ENCODE data around the gene SCAF4. TPM values are rescaled to one million over a fixed set of nuclear protein-coding genes. Genes with fewer than 3 reads are reported as not detected.
A peak's percentile ranks its signal among the peaks of the same experiment; 100 is the strongest.

Gene SCAF4
- total and polyA plus RNA-seq, 9 of the 15 experiments (the other 6 are each of a cell fraction or from before 2014, with no cell fraction given): 2.3 to 55.7 (median 17.2) TPM

DNA sequence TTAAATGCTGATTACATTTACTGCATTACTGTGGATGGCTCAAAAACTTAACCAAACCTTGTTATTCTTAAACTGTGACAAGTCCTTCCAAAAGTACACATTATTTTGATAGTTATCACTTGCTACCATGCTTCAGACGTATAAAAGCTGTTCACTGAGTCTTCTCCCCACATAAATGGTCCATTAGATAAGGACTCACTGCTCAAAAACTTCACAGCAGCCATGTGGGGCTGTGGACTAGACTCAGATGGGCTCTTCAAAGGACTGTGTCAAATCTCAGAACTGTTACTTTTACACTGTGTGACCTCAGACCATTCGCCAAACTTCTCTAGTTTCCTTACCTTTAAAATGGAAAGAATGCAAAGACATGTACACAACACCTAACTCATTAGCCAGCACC lies 11.6 kb downstream of the SCAF4 start (continued):
- no peak for TF ChIP-seq ZNF41 (CRISPR knock-in tag; conservative IDR thresholded peaks at IDR 0.05)
- TF ChIP-seq HDAC6 (IDR thresholded peaks at IDR 0.05; ENCODE audit: low read depth, low read length): no peak
- TF ChIP-seq PRMT5 (CRISPR knock-in tag; IDR thresholded peaks at IDR 0.05): no peak
- no peak for TF ChIP-seq ZNF384 (IDR thresholded peaks at IDR 0.05; ENCODE audit: low read depth, low read length)
- no peak for TF ChIP-seq TGIF2 (CRISPR knock-in tag; IDR thresholded peaks at IDR 0.05)
- 0 out of 2 replicates have a peak, but pooled peaks have one; percentile 53 for TF ChIP-seq MTA3 (IDR thresholded peaks at IDR 0.05; ENCODE audit: borderline replicate concordance)
- no peak for TF ChIP-seq SIN3A (IDR thresholded peaks at IDR 0.05; ENCODE audit: borderline replicate concordance in 2 of 2, control insufficient read depth in 1 of 2, low read depth in 2 of 2, low read length in 2 of 2)
- TF ChIP-seq, protein P1, sequence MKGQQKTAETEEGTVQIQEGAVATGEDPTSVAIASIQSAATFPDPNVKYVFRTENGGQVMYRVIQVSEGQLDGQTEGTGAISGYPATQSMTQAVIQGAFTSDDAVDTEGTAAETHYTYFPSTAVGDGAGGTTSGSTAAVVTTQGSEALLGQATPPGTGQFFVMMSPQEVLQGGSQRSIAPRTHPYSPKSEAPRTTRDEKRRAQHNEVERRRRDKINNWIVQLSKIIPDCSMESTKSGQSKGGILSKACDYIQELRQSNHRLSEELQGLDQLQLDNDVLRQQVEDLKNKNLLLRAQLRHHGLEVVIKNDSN (CRISPR knock-in tag; IDR thresholded peaks at IDR 0.05): no peak
- TF ChIP-seq, protein P2, sequence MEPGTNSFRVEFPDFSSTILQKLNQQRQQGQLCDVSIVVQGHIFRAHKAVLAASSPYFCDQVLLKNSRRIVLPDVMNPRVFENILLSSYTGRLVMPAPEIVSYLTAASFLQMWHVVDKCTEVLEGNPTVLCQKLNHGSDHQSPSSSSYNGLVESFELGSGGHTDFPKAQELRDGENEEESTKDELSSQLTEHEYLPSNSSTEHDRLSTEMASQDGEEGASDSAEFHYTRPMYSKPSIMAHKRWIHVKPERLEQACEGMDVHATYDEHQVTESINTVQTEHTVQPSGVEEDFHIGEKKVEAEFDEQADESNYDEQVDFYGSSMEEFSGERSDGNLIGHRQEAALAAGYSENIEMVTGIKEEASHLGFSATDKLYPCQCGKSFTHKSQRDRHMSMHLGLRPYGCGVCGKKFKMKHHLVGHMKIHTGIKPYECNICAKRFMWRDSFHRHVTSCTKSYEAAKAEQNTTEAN (CRISPR knock-in tag; IDR thresholded peaks at IDR 0.05): no peak

DNA sequence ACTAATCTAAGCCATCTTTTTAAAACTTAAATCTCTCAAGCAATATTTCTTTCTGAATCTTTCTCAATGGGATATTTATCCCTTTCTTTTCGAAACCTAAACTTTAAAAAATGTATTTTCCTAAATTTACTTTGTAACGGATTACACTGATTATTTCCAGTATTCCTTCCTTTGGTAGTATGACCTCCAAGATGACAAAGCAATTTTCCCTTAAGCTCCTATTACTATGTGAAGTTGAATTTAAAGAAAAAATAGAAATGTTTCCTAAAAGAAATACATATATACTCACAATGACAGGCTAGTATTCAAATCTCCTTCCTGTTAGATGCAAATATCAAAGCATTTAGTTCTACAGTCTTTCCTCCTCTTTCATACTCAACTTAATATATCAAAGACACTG lies 15.8 kb downstream of the SCAF4 start:
- FAIRE-seq (no peak), ATAC-seq (no peak), DNase-seq (ENCODE audit: extremely low read depth in 1 of 4, low spot score in 3 of 4) (no peak)
- Histone ChIP-seq H3K4me3 (no peak overlapping the region), H3K9ac (ENCODE audit: insufficient read depth in 1 of 2, low read depth in 2 of 2, low read length in 2 of 2) (peak overlapping the region in 1 of 2 experiments; percentile 38; a peak in 2 of 4 replicates), H4K20me1 (replicated peaks; ENCODE audit: control insufficient read depth, insufficient read depth, low read length) (peaks cover 31% of the 10 kb centered on the region), H3K9me1 (ENCODE audit: control insufficient read depth, insufficient read depth, low read length) (no peaks in the 10 kb centered on the region), H3K79me2 (ENCODE audit: control insufficient read depth, insufficient read depth, low read length) (peaks cover 98% of the 10 kb centered on the region), H3K9me3 (replicated peaks; ENCODE audit: control insufficient read depth, insufficient read depth, low read depth, low read length) (no peaks in the 10 kb centered on the region), H3K27me3 (ENCODE audit: control insufficient read depth in 2 of 2, insufficient read depth in 2 of 2, low read length in 2 of 2) (no peaks in the 10 kb centered on the region), H3K4me2 (ENCODE audit: insufficient read depth, low read length) (peak overlapping the region; percentile 26; the same call in 1 of the 2 replicates), H3K27ac (ENCODE audit: extremely low read depth, low read depth, low read length) (peak overlapping the region; percentile 86; the same call in 2 of the 3 replicates), H3K4me1 (replicated peaks in 1 of 2; ENCODE audit: control insufficient read depth in 2 of 2, insufficient read depth in 2 of 2, low read length in 2 of 2) (peaks cover 3 to 64% of the 10 kb centered on the region in 2 experiments; a peak in 4 of 5 replicates), H3K36me3 (ENCODE audit: control insufficient read depth, insufficient read depth, low read length) (peaks cover 12% of the 10 kb centered on the region), H2AFZ (ENCODE audit: low read depth, low read length) (no peak overlapping the region)
- WGBS (ENCODE audit: insufficient coverage, low coverage, missing lambda C conversion rate): 10% methylated on average over 2 of the region's 2 CpGs
- in situ Hi-C loops (cut with MboI) (no loop called here), intact Hi-C loops (cut with micrococcal nuclease) (no loop called here)
- ChIA-PET POLR2A (interaction anchor here (0.7 kb wide), 1 partner anchor 11 kb away, joined by 3 read pairs; no protein-coding TSS in a partner anchor), CTCF (ENCODE audit: low intra/inter-chr PET ratio) (no interaction called here)
- no TSS peak for BruUV-seq (replicated peaks)
- TF ChIP-seq, protein P3, sequence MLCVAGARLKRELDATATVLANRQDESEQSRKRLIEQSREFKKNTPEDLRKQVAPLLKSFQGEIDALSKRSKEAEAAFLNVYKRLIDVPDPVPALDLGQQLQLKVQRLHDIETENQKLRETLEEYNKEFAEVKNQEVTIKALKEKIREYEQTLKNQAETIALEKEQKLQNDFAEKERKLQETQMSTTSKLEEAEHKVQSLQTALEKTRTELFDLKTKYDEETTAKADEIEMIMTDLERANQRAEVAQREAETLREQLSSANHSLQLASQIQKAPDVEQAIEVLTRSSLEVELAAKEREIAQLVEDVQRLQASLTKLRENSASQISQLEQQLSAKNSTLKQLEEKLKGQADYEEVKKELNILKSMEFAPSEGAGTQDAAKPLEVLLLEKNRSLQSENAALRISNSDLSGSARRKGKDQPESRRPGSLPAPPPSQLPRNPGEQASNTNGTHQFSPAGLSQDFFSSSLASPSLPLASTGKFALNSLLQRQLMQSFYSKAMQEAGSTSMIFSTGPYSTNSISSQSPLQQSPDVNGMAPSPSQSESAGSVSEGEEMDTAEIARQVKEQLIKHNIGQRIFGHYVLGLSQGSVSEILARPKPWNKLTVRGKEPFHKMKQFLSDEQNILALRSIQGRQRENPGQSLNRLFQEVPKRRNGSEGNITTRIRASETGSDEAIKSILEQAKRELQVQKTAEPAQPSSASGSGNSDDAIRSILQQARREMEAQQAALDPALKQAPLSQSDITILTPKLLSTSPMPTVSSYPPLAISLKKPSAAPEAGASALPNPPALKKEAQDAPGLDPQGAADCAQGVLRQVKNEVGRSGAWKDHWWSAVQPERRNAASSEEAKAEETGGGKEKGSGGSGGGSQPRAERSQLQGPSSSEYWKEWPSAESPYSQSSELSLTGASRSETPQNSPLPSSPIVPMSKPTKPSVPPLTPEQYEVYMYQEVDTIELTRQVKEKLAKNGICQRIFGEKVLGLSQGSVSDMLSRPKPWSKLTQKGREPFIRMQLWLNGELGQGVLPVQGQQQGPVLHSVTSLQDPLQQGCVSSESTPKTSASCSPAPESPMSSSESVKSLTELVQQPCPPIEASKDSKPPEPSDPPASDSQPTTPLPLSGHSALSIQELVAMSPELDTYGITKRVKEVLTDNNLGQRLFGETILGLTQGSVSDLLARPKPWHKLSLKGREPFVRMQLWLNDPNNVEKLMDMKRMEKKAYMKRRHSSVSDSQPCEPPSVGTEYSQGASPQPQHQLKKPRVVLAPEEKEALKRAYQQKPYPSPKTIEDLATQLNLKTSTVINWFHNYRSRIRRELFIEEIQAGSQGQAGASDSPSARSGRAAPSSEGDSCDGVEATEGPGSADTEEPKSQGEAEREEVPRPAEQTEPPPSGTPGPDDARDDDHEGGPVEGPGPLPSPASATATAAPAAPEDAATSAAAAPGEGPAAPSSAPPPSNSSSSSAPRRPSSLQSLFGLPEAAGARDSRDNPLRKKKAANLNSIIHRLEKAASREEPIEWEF (CRISPR knock-in tag; IDR thresholded peaks at IDR 0.05): no peak
- TF ChIP-seq SMARCA4 (IDR thresholded peaks at IDR 0.05) (peak; percentile 71), TEAD1 (CRISPR knock-in tag; IDR thresholded peaks at IDR 0.05) (no peak)
- TF ChIP-seq, protein P4, sequence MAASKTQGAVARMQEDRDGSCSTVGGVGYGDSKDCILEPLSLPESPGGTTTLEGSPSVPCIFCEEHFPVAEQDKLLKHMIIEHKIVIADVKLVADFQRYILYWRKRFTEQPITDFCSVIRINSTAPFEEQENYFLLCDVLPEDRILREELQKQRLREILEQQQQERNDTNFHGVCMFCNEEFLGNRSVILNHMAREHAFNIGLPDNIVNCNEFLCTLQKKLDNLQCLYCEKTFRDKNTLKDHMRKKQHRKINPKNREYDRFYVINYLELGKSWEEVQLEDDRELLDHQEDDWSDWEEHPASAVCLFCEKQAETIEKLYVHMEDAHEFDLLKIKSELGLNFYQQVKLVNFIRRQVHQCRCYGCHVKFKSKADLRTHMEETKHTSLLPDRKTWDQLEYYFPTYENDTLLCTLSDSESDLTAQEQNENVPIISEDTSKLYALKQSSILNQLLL (CRISPR knock-in tag; IDR thresholded peaks at IDR 0.05; ENCODE audit: borderline replicate concordance): no peak

Data from K562 (cell line).